Loucy (cell line): ENCODE measurements around the gene RAB24.

Source experiments
- H2AFZ ChIP-seq: fragments of 200-600 bp; sonication (generic); 2 replicates; pipeline ENCODE4 v1.6.0; 2016; ENCODE audit warnings: antibody characterized with exemption, mild to moderate bottlenecking, low read length, moderate library complexity
- H3F3A ChIP-seq: fragments of 200-600 bp; 2 replicates; pipeline ENCODE4 v1.6.0; 2016; ENCODE audit warnings: antibody characterized with exemption, low read depth, mild to moderate bottlenecking
- H3K27me3 ChIP-seq: fragments of 200-600 bp; sonication (generic); 2 replicates; pipeline ENCODE4 v1.6.1; 2014; ENCODE audit warnings: low read length, mild to moderate bottlenecking; ENCODE audit not compliant: insufficient read depth, poor library complexity, severe bottlenecking
- H3K36me3 ChIP-seq: fragments of 200-600 bp; sonication (generic); 2 replicates; pipeline ENCODE4 v1.6.1; 2016; ENCODE audit warnings: low read length; ENCODE audit not compliant: insufficient read depth
- H3K4me1 ChIP-seq: fragments of 200-600 bp; sonication (generic); 2 replicates; pipeline ENCODE4 v1.5.1; 2014; ENCODE audit warnings: low read length, mild to moderate bottlenecking; ENCODE audit not compliant: insufficient read depth, poor library complexity, severe bottlenecking
- H3K4me2 ChIP-seq: fragments of 200-600 bp; sonication (generic); 2 replicates; pipeline ENCODE4 v1.6.0; 2014; ENCODE audit warnings: antibody characterized with exemption, low read length, low read depth, mild to moderate bottlenecking; ENCODE audit not compliant: poor library complexity, severe bottlenecking
- H3K4me3 ChIP-seq: fragments of 200-600 bp; sonication (generic); 2 replicates; pipeline ENCODE4 v1.5.1; 2014; ENCODE audit warnings: low read length, mild to moderate bottlenecking, mixed read lengths; ENCODE audit not compliant: poor library complexity, severe bottlenecking
- H3K79me2 ChIP-seq: fragments of 200-600 bp; sonication (generic); 2 replicates; pipeline ENCODE4 v1.6.1; 2014; ENCODE audit warnings: low read length; ENCODE audit not compliant: insufficient read depth
- H3K9ac ChIP-seq: fragments of 200-600 bp; sonication (generic); 2 replicates; pipeline ENCODE4 v1.6.0; 2014; ENCODE audit warnings: mild to moderate bottlenecking, low read depth, low read length, moderate library complexity; ENCODE audit not compliant: poor library complexity, severe bottlenecking
- H3K9me2 ChIP-seq: fragments of 200-600 bp; sonication (generic); replicated peaks from 2 replicates; pipeline ENCODE4 v1.6.1; 2016; ENCODE audit warnings: low read depth, low read length, mixed read lengths
- H3K9me3 ChIP-seq: fragments of 200-600 bp; sonication (generic); 2 replicates; pipeline ENCODE4 v1.6.1; 2014; ENCODE audit warnings: mild to moderate bottlenecking, antibody characterized with exemption, low read length, low read depth; ENCODE audit not compliant: insufficient read depth
- H4K20me1 ChIP-seq: fragments of 200-600 bp; sonication (generic); 2 replicates; pipeline ENCODE4 v1.6.0; 2014; ENCODE audit warnings: antibody characterized with exemption, low read length, mild to moderate bottlenecking; ENCODE audit not compliant: insufficient read depth, poor library complexity, severe bottlenecking
- CTCF ChIP-seq: fragments of 200-600 bp; sonication (generic); conservative IDR thresholded peaks from 2 replicates; pipeline ENCODE4 v1.5.1; 2014; ENCODE audit warnings: mild to moderate bottlenecking, antibody characterized with exemption, low read length
- EZH2phosphoT487 ChIP-seq: fragments of 200-600 bp; IDR thresholded peaks from 2 replicates; pipeline ENCODE4 v1.6.1; 2018; ENCODE audit warnings: antibody characterized with exemption, mild to moderate bottlenecking, moderate library complexity, borderline replicate concordance

Gene RAB24

GRCh38 chr5:177350776-177351391 is 47.4 kb upstream of the RAB24 start:
- Histone ChIP-seq H3K36me3 (no peaks in the 10 kb centered on the region), H3K4me1 (peaks cover 33% of the 10 kb centered on the region), H3K9me2 (no peaks in the 10 kb centered on the region), H3K4me2 (peak overlapping the region; percentile 97), H3K9me3 (no peaks in the 10 kb centered on the region), H4K20me1 (peaks cover 8% of the 10 kb centered on the region), H2AFZ (peak overlapping the region; percentile 89; the same call in 1 of the 2 replicates), H3K4me3 (peak overlapping the region; percentile 92), H3K9ac (peak overlapping the region; percentile 84), H3K27me3 (no peaks in the 10 kb centered on the region), H3K79me2 (peaks cover 53% of the 10 kb centered on the region), H3F3A (no peaks in the 10 kb centered on the region)
- TF ChIP-seq EZH2phosphoT487 (no peak), CTCF (no peak)

GRCh38 chr5:177349762-177350161 is 46.2 kb upstream of the RAB24 start:
- Histone ChIP-seq H3K4me3 (peak overlapping the region; percentile 92), H3K36me3 (no peaks in the 10 kb centered on the region), H3K9me2 (no peaks in the 10 kb centered on the region), H3F3A (no peaks in the 10 kb centered on the region), H3K79me2 (peaks cover 60% of the 10 kb centered on the region), H3K27me3 (no peaks in the 10 kb centered on the region), H3K4me2 (peak overlapping the region; percentile 97), H3K4me1 (peaks cover 24% of the 10 kb centered on the region), H2AFZ (no peak overlapping the region), H3K9me3 (no peaks in the 10 kb centered on the region), H3K9ac (peak overlapping the region; percentile 84), H4K20me1 (peaks cover 8% of the 10 kb centered on the region)
- TF ChIP-seq EZH2phosphoT487, result no peak
- no peak for TF ChIP-seq CTCF

- H2AFZ ChIP-seq, result no peak overlapping the region
- H3K9me3 ChIP-seq, result no peaks in the 10 kb centered on the region
- peak overlapping the region; percentile 97 for H3K4me2 ChIP-seq
- peaks cover 8% of the 10 kb centered on the region for H4K20me1 ChIP-seq
- H3K27me3 ChIP-seq, result no peaks in the 10 kb centered on the region
- peaks cover 24% of the 10 kb centered on the region for H3K4me1 ChIP-seq
- peaks cover 60% of the 10 kb centered on the region for H3K79me2 ChIP-seq
- H3K36me3 ChIP-seq, result no peaks in the 10 kb centered on the region
- TF ChIP-seq EZH2phosphoT487, result no peak
- no peaks in the 10 kb centered on the region for H3F3A ChIP-seq
- peak overlapping the region; percentile 92 for H3K4me3 ChIP-seq
- H3K9ac ChIP-seq, result no peak overlapping the region
- H3K9me2 ChIP-seq, result no peaks in the 10 kb centered on the region
Measured at GRCh38 chr5:177349362-177349647, 45.8 kb upstream of the RAB24 start.

- Histone ChIP-seq H3K9me2 (no peaks in the 10 kb centered on the region), H3F3A (no peaks in the 10 kb centered on the region), H3K9ac (peak overlapping the region; percentile 27), H3K79me2 (peaks cover 67% of the 10 kb centered on the region), H3K27me3 (no peaks in the 10 kb centered on the region), H3K4me3 (peak overlapping the region; percentile 51), H3K4me1 (peaks cover 24% of the 10 kb centered on the region), H3K9me3 (no peaks in the 10 kb centered on the region), H3K36me3 (0 out of 2 replicates have a peak, but pooled peaks cover 3% of the 10 kb centered on the region), H3K4me2 (peak overlapping the region; percentile 69), H2AFZ (no peak overlapping the region), H4K20me1 (peaks cover 8% of the 10 kb centered on the region)
- no peak for TF ChIP-seq EZH2phosphoT487
- no peak for TF ChIP-seq CTCF
Measured at GRCh38 chr5:177347699-177348098, 44.2 kb upstream of the RAB24 start.
